Epithelial cell of esophagus (primary cell): Measurements from ENCODE around the gene GRIK2.

Experiments used
- DNase-seq: peaks from one replicate; pipeline ENCODE4 v3.0.0; 2010; ENCODE audit warnings: low read depth
- H3K4me3 ChIP-seq: 2 replicates; pipeline ENCODE4 v1.5.1; 2011; ENCODE audit warnings: mild to moderate bottlenecking, low read length, control low read depth
- TF ChIP-seq, protein P1 (sequence below): IDR thresholded peaks from 2 replicates; pipeline ENCODE4 v1.5.1; 2011; ENCODE audit warnings: low read depth, mild to moderate bottlenecking, low read length, control low read depth, inconsistent platforms; ENCODE audit not compliant: insufficient read depth; ENCODE audit errors: missing control alignments

GRIK2 gene

DNA sequence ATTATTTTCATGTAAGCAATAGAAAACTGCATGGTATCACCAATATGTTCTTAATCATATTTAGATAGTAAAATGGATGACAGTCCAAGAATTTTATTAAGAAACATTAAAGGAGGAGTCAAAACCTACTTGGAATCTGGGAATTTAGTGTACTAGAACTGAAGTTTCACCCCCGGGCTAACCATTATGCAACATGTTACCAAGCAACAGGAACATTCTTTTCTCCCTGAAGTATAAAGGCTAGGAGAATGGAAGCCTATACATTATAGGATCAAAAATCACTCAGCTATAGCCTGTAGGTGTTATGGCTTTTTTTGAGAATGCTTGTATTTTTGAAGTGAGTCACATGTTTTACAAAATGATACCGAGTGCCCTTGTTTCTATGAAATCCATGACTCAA is 538.3 kb downstream of the GRIK2 start:
- TF ChIP-seq, protein P1, sequence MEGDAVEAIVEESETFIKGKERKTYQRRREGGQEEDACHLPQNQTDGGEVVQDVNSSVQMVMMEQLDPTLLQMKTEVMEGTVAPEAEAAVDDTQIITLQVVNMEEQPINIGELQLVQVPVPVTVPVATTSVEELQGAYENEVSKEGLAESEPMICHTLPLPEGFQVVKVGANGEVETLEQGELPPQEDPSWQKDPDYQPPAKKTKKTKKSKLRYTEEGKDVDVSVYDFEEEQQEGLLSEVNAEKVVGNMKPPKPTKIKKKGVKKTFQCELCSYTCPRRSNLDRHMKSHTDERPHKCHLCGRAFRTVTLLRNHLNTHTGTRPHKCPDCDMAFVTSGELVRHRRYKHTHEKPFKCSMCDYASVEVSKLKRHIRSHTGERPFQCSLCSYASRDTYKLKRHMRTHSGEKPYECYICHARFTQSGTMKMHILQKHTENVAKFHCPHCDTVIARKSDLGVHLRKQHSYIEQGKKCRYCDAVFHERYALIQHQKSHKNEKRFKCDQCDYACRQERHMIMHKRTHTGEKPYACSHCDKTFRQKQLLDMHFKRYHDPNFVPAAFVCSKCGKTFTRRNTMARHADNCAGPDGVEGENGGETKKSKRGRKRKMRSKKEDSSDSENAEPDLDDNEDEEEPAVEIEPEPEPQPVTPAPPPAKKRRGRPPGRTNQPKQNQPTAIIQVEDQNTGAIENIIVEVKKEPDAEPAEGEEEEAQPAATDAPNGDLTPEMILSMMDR, result no peak
- DNase-seq, result peak; percentile 52
- H3K4me3 ChIP-seq, result no peak overlapping the region

DNA sequence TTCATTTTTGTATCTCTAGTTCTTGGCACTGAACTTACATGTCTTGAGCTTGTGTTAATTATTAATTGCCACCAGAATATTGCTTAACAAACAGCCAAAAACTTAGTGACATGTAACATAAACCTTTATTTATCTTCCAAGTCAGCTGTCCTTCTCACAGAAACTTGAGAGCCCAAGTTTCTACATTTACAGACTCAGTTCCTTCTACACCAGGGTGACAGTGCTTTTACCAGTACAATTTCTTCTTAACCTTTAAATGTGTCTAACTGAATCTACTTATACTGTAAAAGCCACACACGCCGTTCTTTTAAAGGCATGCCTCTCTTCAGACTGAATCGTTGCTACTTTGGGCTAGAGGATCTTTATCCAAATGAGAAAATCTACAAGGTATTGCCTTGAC is 539.2 kb downstream of the GRIK2 start:
- TF ChIP-seq, protein P1, result no peak
- no peak for DNase-seq
- H3K4me3 ChIP-seq, result no peak overlapping the region

DNA sequence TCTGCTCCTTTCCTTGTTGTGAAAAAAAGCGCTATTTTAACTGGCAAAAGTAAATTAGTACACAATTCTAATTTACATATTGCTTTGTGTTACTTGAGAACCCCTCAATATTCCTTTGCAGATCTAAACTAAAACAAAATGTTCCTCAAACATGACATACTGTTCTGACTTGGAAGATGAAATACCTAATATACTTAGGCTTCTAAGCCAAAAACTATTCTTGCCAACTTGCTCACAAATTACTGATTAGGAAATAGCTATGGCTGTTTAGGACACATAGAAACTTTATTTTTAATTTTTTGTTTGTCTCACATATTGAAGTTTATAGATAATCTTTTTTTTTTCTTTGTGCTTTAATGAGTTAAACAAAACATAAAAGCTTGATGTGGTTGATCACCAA is 542.2 kb downstream of the GRIK2 start:
- no peak overlapping the region for H3K4me3 ChIP-seq
- TF ChIP-seq, protein P1, result no peak
- DNase-seq, result no peak

DNA sequence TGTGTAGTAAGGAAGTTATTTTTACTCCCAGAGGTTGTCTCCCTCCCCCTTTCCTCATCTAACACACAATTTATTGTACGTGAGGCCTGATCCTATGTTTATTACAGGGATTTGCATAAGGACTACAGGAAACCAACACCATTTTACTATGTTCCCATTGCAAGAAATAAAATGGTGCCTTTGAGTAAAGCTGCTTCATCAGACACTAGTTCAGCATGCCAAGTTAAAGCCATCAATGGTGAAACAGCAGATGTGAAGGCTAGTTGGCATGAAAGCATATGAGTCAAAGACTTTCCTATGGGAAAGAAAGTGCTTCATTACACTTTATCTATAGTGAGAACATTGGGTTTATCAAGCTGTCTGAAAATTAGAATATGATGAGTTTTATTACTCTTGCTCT is 543.0 kb downstream of the GRIK2 start:
- H3K4me3 ChIP-seq, result no peak overlapping the region
- DNase-seq, result no peak
- TF ChIP-seq, protein P1, result no peak

DNA sequence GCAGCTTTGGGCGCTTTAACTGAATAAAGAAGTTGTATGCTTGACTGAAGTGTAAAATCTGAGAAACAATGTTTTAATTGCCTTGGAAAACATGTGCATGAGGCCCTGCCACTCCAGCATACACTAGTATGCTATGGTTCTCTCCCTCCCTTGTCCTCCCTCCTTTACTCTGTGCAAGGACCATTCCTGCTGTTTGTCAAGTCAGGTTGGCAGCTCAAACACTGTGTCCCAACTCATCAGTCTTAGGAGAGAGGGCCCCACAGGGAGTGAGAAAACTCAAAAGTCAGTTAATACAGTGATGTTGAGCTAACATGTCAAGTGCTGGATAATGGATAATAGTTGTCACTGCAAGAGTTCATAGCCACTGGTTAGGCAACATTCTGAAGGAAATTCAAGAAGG is 543.6 kb downstream of the GRIK2 start:
- TF ChIP-seq, protein P1, result no peak
- H3K4me3 ChIP-seq, result no peak overlapping the region
- no peak for DNase-seq

DNA sequence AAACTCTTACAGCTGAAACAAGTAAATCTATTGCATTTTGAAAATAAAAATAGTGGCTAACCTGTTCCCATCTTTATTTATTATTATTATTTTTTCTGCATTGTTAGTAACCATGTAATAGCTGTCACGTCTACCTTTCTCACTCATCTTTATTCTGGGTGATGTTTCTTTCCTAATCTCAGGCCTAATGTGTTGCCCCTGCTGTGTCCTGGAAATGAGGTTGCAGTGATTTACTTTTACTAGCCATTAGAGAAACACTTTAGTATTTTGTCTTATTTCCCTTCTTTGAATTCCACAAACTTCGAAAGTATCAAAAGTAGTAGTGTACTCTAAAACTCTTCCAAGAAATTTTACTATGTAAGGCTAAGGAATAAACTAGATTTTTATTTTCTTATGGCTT is 546.9 kb downstream of the GRIK2 start:
- TF ChIP-seq, protein P1, result no peak
- no peak overlapping the region for H3K4me3 ChIP-seq
- no peak for DNase-seq

DNA sequence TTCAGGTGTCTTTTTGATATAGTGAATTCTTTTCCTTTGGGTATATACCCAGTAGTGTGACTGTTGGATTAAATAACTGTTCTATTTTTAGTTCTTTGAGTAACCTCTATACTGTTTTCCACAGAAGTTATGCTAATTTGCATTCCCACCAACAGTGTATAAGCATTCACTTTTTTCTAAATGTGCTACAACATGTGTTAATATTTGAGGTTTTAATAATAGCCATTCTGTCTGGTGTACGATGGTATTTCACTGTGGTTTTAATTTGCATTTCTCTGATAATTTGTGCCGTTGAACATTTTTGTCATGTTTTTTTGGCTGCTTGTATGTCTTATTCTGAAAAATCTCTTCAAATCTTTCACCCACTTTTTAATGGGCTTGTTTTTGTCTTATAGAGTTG is 563.5 kb downstream of the GRIK2 start:
- no peak for DNase-seq
- TF ChIP-seq, protein P1, result no peak
- H3K4me3 ChIP-seq, result no peak overlapping the region
